OCI-M1 (cell line): ENCODE data around the gene LRIT1.

Source experiments
- DNase-seq: peaks from one replicate; lab custom pipeline; 2025; lab: John Stamatoyannopoulos, UW

The LRIT1 gene

GRCh38 chr10:84191106-84191505 lies 50.2 kb downstream of the LRIT1 start:
- no peak for DNase-seq

GRCh38 chr10:84190621-84191020 lies 50.7 kb downstream of the LRIT1 start:
- DNase-seq, result no peak

- DNase-seq, result no peak
Observed at GRCh38 chr10:84188815-84189214, 52.5 kb downstream of the LRIT1 start.

- DNase-seq, result no peak
Observed at GRCh38 chr10:84185526-84186175, 55.7 kb downstream of the LRIT1 start.

GRCh38 chr10:84184517-84184916 lies 56.8 kb downstream of the LRIT1 start:
- no peak for DNase-seq

- no peak for DNase-seq
Observed at GRCh38 chr10:84181631-84182030, 59.7 kb downstream of the LRIT1 start.
